Brain microvascular endothelial cell (primary cell): ENCODE measurements around the gene ATP6V0E1.
A peak's percentile ranks its signal among the peaks of the same experiment; 100 is the strongest.

Experiments used
- DNase-seq: peaks from one replicate; pipeline ENCODE4 v3.0.0-alpha.2; 2020
- H3K27ac ChIP-seq: fragments of 250-450 bp; sonication (Bioruptor Pico); 2 replicates; pipeline ENCODE4 v1.5.1; 2020; ENCODE audit warnings: mild to moderate bottlenecking, moderate library complexity
- H3K27me3 ChIP-seq: fragments of 250-450 bp; sonication (Bioruptor Pico); replicated peaks from 2 replicates; pipeline ENCODE4 v1.5.1; 2020; ENCODE audit warnings: mild to moderate bottlenecking
- H3K36me3 ChIP-seq: fragments of 250-450 bp; sonication (Bioruptor Pico); replicated peaks from 2 replicates; pipeline ENCODE4 v1.5.1; 2020; ENCODE audit warnings: mild to moderate bottlenecking
- H3K4me3 ChIP-seq: 2 replicates; pipeline ENCODE4 v1.5.1; 2011; ENCODE audit warnings: low read depth, mild to moderate bottlenecking, control low read depth, low read length, moderate library complexity
- CTCF ChIP-seq: IDR thresholded peaks from 2 replicates; pipeline ENCODE4 v1.5.1; 2011; ENCODE audit warnings: low read depth, mild to moderate bottlenecking, moderate library complexity, low read length, control low read depth, inconsistent platforms; ENCODE audit errors: missing control alignments
- in situ Hi-C: cut with HindIII; loops from 2 replicates; pipeline ENCODE4 v1.10.0; 2017; ENCODE audit warnings: low sequenced_read_pairs, low pct_ligation_motif_present

The ATP6V0E1 gene

GRCh38 chr5:172944741-172945140 lies 38.8 kb upstream of the ATP6V0E1 start:
- H3K4me3 ChIP-seq, result no peak overlapping the region
- no peak for DNase-seq
- TF ChIP-seq CTCF, result no peak
- H3K27ac ChIP-seq, result peak overlapping the region; percentile 85
- in situ Hi-C loops, result no loop called here
- no peaks in the 10 kb centered on the region for H3K27me3 ChIP-seq
- H3K36me3 ChIP-seq, result peaks cover 23% of the 10 kb centered on the region

- no peak for DNase-seq
- Histone ChIP-seq H3K4me3 (no peak overlapping the region), H3K27ac (peak overlapping the region; percentile 9), H3K36me3 (peaks cover 21% of the 10 kb centered on the region), H3K27me3 (no peaks in the 10 kb centered on the region)
- in situ Hi-C loops, result no loop called here
- TF ChIP-seq CTCF, result no peak
Measured at GRCh38 chr5:172945151-172945550, 38.4 kb upstream of the ATP6V0E1 start.

- DNase-seq, result no peak
- Histone ChIP-seq H3K27me3 (no peaks in the 10 kb centered on the region), H3K27ac (no peak overlapping the region), H3K36me3 (peaks cover 22% of the 10 kb centered on the region), H3K4me3 (no peak overlapping the region)
- in situ Hi-C loops, result no loop called here
- TF ChIP-seq CTCF, result no peak
Measured at GRCh38 chr5:172946146-172946545, 37.4 kb upstream of the ATP6V0E1 start.

GRCh38 chr5:172949426-172949825 lies 34.1 kb upstream of the ATP6V0E1 start:
- H3K27ac ChIP-seq, result no peak overlapping the region
- H3K36me3 ChIP-seq, result peaks cover 20% of the 10 kb centered on the region
- H3K4me3 ChIP-seq, result no peak overlapping the region
- no peak for DNase-seq
- in situ Hi-C loops, result no loop called here
- no peaks in the 10 kb centered on the region for H3K27me3 ChIP-seq
- no peak for TF ChIP-seq CTCF

- H3K27me3 ChIP-seq, result no peaks in the 10 kb centered on the region
- H3K27ac ChIP-seq, result no peak overlapping the region
- DNase-seq, result no peak
- no peak for TF ChIP-seq CTCF
- H3K36me3 ChIP-seq, result peaks cover 20% of the 10 kb centered on the region
- H3K4me3 ChIP-seq, result no peak overlapping the region
- in situ Hi-C loops, result no loop called here
Measured at GRCh38 chr5:172950176-172950965, 33.2 kb upstream of the ATP6V0E1 start.
